Panc1 (cell line): ENCODE results near the gene HPCAL1.

Source experiments
- CTCF ChIP-seq: fragments of 450-650 bp; IDR thresholded peaks from 2 replicates; pipeline ENCODE4 v1.5.1; 2017; ENCODE audit warnings: mild to moderate bottlenecking
- POLR2AphosphoS5 ChIP-seq: IDR thresholded peaks from 2 replicates; pipeline ENCODE4 v1.6.1; 2012; ENCODE audit warnings: mild to moderate bottlenecking, low read depth, low read length, moderate library complexity
- TCF7L2 ChIP-seq: IDR thresholded peaks from 2 replicates; pipeline ENCODE4 v1.6.1; 2011; ENCODE audit warnings: mild to moderate bottlenecking, low read depth, low read length, inconsistent platforms

- TF ChIP-seq CTCF (no peak), POLR2AphosphoS5 (no peak), TCF7L2 (no peak)
Measured at GRCh38 chr2:10406016-10406415, 103.3 kb downstream of the HPCAL1 start.
